GM21737 (cell line): ENCODE results near the gene ANKRD36.
A peak's percentile ranks its signal among the peaks of the same experiment; 100 is the strongest.
"Not testable (repeated sequence)": the region's sequence is repeated elsewhere in the genome, so short reads cannot be mapped to it uniquely, and the experiment has no call there.

ENCODE experiments used
- ATAC-seq: cut with Tn5 transposase; IDR thresholded peaks from one replicate; pipeline ENCODE4 v1.9.1; 2021; ENCODE audit warnings: mild to moderate bottlenecking, moderate library complexity; ENCODE audit not compliant: unreplicated experiment

Gene ANKRD36

GRCh38 chr2:97112320-97113049 is 468 bp upstream of the ANKRD36 start:
- peak; percentile 60 for ATAC-seq

GRCh38 chr2:97113882-97114255 is 916 bp downstream of the ANKRD36 start:
- ATAC-seq: peak; percentile 14

GRCh38 chr2:97129090-97129489 is 16.1 kb downstream of the ANKRD36 start:
- ATAC-seq: not testable (repeated sequence)

DNA sequence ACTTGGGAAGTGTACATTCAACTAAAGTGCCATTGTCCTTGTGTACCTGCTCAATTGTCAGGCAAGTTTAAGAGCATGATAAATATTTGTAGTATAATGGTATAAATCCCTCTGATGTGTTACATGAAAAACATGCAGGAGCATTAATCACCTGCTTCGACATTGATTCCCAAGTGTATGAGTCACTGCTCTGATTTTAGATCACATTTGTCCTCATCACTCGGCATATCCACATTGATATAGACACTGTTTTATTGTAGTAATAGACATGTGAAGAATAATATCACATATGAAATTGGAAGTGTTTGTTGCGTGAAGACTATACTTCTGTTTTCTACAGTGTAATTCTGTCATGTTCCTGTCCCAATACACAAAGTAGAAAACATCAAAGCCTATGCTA is 31.1 kb downstream of the ANKRD36 start:
- not testable (repeated sequence) for ATAC-seq

GRCh38 chr2:97166548-97166947 is 53.6 kb downstream of the ANKRD36 start:
- ATAC-seq: not testable (repeated sequence)

DNA sequence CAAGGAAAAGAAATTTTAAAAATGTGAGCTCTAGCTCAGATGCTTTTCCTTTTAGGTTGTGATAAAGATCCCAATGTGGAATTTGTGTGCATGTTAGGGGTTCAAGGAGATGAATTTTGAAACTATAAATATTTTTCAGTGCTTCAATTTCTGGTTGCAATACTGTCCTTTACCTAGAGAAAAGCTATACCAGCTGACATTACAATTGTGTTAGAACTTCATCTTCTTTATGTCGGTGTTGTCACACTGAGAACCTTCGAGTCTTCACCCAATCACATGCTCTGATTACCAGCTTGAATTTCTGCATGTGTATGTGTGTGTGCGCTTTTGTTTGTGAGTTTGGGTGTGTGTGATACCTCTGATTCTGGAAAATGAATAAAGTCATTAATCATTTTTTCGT is 55.0 kb downstream of the ANKRD36 start:
- not testable (repeated sequence) for ATAC-seq

- ATAC-seq: not testable (repeated sequence)
Observed at GRCh38 chr2:97168583-97168982, 55.6 kb downstream of the ANKRD36 start.

GRCh38 chr2:97180391-97180790 is 67.4 kb downstream of the ANKRD36 start:
- not testable (repeated sequence) for ATAC-seq

DNA sequence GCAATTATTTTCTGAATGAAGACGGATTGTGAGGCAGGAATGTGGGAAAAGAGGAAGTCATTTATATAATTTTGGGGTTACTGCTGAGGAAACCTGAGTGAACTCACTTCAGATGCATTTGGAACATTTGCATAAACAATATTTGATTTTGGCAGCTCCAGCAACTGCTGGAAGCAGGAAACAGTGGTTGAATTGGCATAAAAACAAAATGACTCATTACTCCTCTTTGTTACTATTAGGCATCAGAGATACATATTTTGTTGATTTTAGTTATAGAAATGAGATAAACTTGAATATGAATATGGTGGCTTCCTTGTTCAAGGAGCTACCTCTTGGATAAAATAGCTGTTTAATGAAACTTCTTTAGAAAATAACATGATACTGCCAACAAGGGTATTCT is 82.4 kb downstream of the ANKRD36 start:
- not testable (repeated sequence) for ATAC-seq

- ATAC-seq: not testable (repeated sequence)
Observed at GRCh38 chr2:97197251-97197650, 84.3 kb downstream of the ANKRD36 start.

DNA sequence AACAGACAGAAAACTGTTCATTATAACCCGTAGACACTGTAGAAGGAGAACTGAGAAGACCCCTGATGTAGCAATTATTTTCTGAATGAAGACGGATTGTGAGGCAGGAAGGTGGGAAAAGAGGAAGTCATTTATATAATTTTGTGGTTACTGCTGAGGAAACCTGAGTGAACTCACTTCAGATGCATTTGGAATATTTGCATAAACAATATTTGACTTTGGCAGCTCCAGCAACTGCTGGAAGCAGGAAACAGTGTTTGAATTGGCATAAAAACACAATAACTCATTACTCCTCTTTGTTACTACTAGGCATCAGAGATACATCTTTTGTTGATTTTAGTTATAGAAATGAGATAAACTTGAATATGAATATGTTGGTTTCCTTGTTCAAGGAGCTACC is 87.9 kb downstream of the ANKRD36 start:
- ATAC-seq: not testable (repeated sequence)

DNA sequence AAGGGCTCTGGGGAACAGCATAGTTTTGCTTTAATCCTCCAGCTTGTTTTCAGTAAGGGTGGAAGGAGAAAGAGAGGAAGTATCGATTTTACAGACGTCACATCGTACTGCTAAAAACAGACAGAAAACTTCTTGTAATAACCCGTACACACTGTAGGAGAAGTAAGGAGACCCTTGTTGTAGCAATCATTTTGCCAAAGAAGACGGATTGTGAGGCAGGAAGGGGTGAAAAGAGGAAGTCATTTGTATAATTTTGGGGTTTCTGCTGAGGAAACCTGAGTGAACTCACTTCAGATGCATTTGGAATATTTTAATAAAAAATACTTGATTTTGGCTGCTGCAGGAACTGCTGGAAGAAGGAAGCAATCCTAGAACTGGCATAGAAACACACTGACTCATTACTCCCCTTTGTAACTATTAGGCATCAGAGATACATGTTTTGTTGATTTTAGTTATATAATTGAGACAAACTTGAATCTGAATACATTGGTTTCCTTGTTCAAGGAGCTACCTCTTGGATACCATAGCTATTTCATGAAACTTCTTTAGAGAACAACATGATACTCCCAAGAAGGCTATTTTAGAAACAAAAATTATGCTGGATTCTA is 89.8 kb downstream of the ANKRD36 start:
- not testable (repeated sequence) for ATAC-seq

GRCh38 chr2:97210325-97210724 is 97.4 kb downstream of the ANKRD36 start:
- no peak for ATAC-seq

- not testable (repeated sequence) for ATAC-seq
Observed at GRCh38 chr2:97215025-97215424, 102.1 kb downstream of the ANKRD36 start.

- not testable (repeated sequence) for ATAC-seq
Observed at GRCh38 chr2:97230848-97231585, 118.1 kb downstream of the ANKRD36 start.

GRCh38 chr2:97232981-97233380 is 120.0 kb downstream of the ANKRD36 start:
- ATAC-seq: not testable (repeated sequence)

DNA sequence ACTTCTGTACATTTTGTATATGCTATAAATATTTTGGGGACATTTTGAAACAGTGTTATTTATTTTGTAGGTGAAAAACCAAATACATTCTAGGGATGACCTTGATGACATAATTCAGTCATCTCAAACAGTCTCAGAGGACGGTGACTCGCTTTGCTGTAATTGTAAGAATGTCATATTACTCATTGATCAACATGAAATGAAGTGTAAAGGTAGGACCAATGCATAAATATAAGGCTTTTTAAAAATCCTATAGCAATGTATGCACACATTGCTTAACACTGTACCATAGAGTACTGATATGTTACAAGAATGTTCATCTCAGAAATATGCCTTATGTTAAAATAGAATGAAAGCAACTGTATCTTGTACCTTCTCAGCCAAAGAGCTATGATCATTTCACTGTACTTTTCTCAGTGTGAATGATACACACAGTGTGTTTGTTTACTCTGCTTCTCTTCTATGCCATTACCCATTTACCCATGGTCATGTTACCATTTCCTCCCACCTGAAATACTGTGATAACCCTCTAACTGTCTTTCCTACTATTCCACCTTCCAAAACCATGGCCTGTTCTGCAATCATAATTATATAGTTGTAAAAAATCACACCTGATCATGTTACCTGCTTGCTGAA is 120.8 kb downstream of the ANKRD36 start:
- ATAC-seq: not testable (repeated sequence)

GRCh38 chr2:97261192-97261591 is 148.2 kb downstream of the ANKRD36 start:
- ATAC-seq: not testable (repeated sequence)

- not testable (repeated sequence) for ATAC-seq
Observed at GRCh38 chr2:97266449-97266848, 153.5 kb downstream of the ANKRD36 start.

GRCh38 chr2:97267411-97268074 is 154.6 kb downstream of the ANKRD36 start:
- ATAC-seq: no peak
